HepG2 (cell line): Measurements from ENCODE around the gene E2F8. TPM values are rescaled to one million over a fixed set of nuclear protein-coding genes. Genes with fewer than 3 reads are reported as not detected.
A peak's percentile ranks its signal among the peaks of the same experiment; 100 is the strongest.

ENCODE experiments used
- ATAC-seq: fragments of 200-7000 bp; cut with Tn5 transposase; 3 replicates; pipeline ENCODE4 v1.9.1; 2020; ENCODE audit warnings: mild to moderate bottlenecking, moderate library complexity
- BruUV-seq: library from RNA; stranded (reverse); fragments of 400-500 nt; replicated peaks from 2 replicates; lab custom pipeline; 2021; lab: Mats Ljungman, UMichigan
- CTCF ChIA-PET: fragments of 300-600 bp; formaldehyde crosslinking; extraction: SDS; loops from one replicate; lab custom pipeline; 2021; ENCODE audit warnings: low total read pairs, inconsistent platforms, low intra/inter-chr PET ratio; lab: Yijun Ruan, JAX
- POLR2A ChIA-PET: fragments of 350-600 bp; sonication (Branson Sonifier 250); formaldehyde crosslinking; loops from one replicate; lab custom pipeline; 2020; ENCODE audit warnings: antibody characterized with exemption, inconsistent platforms; lab: Yijun Ruan, JAX
- DNase-seq: peaks from one replicate; pipeline ENCODE4 v3.0.0-alpha.2; 2015; ENCODE audit warnings: low spot score
- FAIRE-seq: peaks from 3 replicates; lab custom pipeline; 2011; peaks lifted over from hg19 to GRCh38; lab: Jason Lieb, UNC
- H2AFZ ChIP-seq: one replicate; pipeline ENCODE4 v1.6.1; 2011; ENCODE audit warnings: low read length, inconsistent platforms
- H3K27ac ChIP-seq: fragments of 300-600 bp; 3 replicates; pipeline ENCODE4 v1.8.0; 2011; ENCODE audit warnings: mixed run types, mild to moderate bottlenecking, mixed read lengths, low read length, inconsistent platforms; ENCODE audit not compliant: insufficient read depth; ENCODE audit errors: extremely low read length
- H3K27me3 ChIP-seq, 2 experiments: fragments of 200-600 bp in 1 of 2; 2 replicates in 1 of 2; 3 replicates in 1 of 2; pipeline versions ENCODE4 v1.6.0 to v1.8.0; 2011; ENCODE audit warnings: low read length in 2 of 2, mild to moderate bottlenecking in 2 of 2, moderate library complexity in 2 of 2, inconsistent platforms in 1 of 2; ENCODE audit not compliant: insufficient read depth in 2 of 2, control insufficient read depth in 1 of 2
- H3K36me3 ChIP-seq, 2 experiments: fragments of 200-600 bp in 1 of 2; replicated peaks in 1 of 2; 2 replicates in 1 of 2; 3 replicates in 1 of 2; pipeline versions ENCODE4 v1.5.1 to v1.8.0; 2011; ENCODE audit warnings: low read length in 2 of 2, inconsistent platforms in 1 of 2; ENCODE audit not compliant: insufficient read depth in 2 of 2, control insufficient read depth in 1 of 2
- H3K4me1 ChIP-seq: 2 replicates; pipeline ENCODE4 v1.5.1; 2012; ENCODE audit warnings: low read length, inconsistent platforms; ENCODE audit not compliant: insufficient read depth
- H3K4me2 ChIP-seq: 2 replicates; pipeline ENCODE4 v1.6.0; 2011; ENCODE audit warnings: low read depth, low read length, inconsistent platforms
- H3K4me3 ChIP-seq, 3 experiments: fragments of 200-600 bp in 1 of 3; sonication (generic), shearing (Covaris generic) in 1 of 3; replicated peaks in 1 of 3; 2 replicates each; pipeline ENCODE4 v1.5.1; 2011 to 2016; ENCODE audit warnings: low read length in 3 of 3, inconsistent platforms in 2 of 3, low read depth in 2 of 3, mild to moderate bottlenecking in 2 of 3, control low read depth in 1 of 3, mixed read lengths in 1 of 3; ENCODE audit not compliant: insufficient read depth in 1 of 3
- H3K79me2 ChIP-seq: one replicate; pipeline ENCODE4 v1.6.1; 2011; ENCODE audit warnings: low read length, inconsistent platforms; ENCODE audit not compliant: insufficient read depth
- H3K9ac ChIP-seq: 2 replicates; pipeline ENCODE4 v1.6.0; 2011; ENCODE audit warnings: mild to moderate bottlenecking, low read depth, low read length, inconsistent platforms; ENCODE audit not compliant: insufficient read depth
- H3K9me3 ChIP-seq: 2 replicates; pipeline ENCODE4 v1.5.1; 2012; ENCODE audit warnings: mild to moderate bottlenecking, low read length
- H4K20me1 ChIP-seq: 2 replicates; pipeline ENCODE4 v1.6.0; 2011; ENCODE audit warnings: inconsistent platforms, mild to moderate bottlenecking, low read length, moderate library complexity; ENCODE audit not compliant: insufficient read depth
- CEBPB ChIP-seq: IDR thresholded peaks from 2 replicates; pipeline ENCODE4 v1.6.1; 2011; ENCODE audit warnings: low read depth, low read length, improper control_type of control experiment, borderline replicate concordance
- EED ChIP-seq: sonication (generic); formaldehyde crosslinking; IDR thresholded peaks from 2 replicates; pipeline ENCODE4 v1.5.0; 2020; ENCODE audit warnings: mild to moderate bottlenecking, missing genetic modification reagents
- FLYWCH1 ChIP-seq: sonication (generic); formaldehyde crosslinking; IDR thresholded peaks from 2 replicates; pipeline ENCODE4 v1.8.1; 2023; ENCODE audit warnings: mild to moderate bottlenecking, missing genetic modification reagents
- GFI1 ChIP-seq: sonication (generic); formaldehyde crosslinking; IDR thresholded peaks from 2 replicates; pipeline ENCODE4 v1.5.0; 2020; ENCODE audit warnings: missing genetic modification reagents, mild to moderate bottlenecking, borderline replicate concordance
- MATR3 ChIP-seq: sonication (generic); formaldehyde crosslinking; IDR thresholded peaks from 2 replicates; pipeline ENCODE4 v1.4.0; 2020; ENCODE audit warnings: missing genetic modification reagents
- NFATC3 ChIP-seq: sonication (generic); formaldehyde crosslinking; IDR thresholded peaks from 2 replicates; pipeline ENCODE4 v1.5.1; 2020; ENCODE audit warnings: mild to moderate bottlenecking, missing genetic modification reagents
- STAT5B ChIP-seq: sonication (generic); formaldehyde crosslinking; IDR thresholded peaks from 2 replicates; pipeline ENCODE4 v1.4.0; 2020; ENCODE audit warnings: missing genetic modification reagents
- WGBS: methylation state at CpG from one replicate; pipeline ENCODE4 v1.1.6; 2017; ENCODE audit warnings: low lambda C conversion rate; 5-methylcytosine and 5-hydroxymethylcytosine counted together
- in situ Hi-C: cut with HindIII; loops from 2 replicates; pipeline ENCODE4 v1.10.0; 2017; ENCODE audit warnings: low pct_unique_long_range_greater_than_20kb; ENCODE audit not compliant: extremely low pct_ligation_motif_present
- intact Hi-C: fragments of 100-400 bp; cut with micrococcal nuclease; formaldehyde crosslinking; loops from one replicate; pipeline ENCODE4 v1.10.0; 2022; ENCODE audit not compliant: unreplicated experiment
- polyA plus RNA-seq, 8 experiments: library from polyadenylated mRNA; depleted of rRNA in 3 of 8; stranded (reverse) in 7 of 8; unstranded in 1 of 8; fragments of >200 nt; fragmentation: Illumina TruSeq in 4 of 8; extraction: Trizol in 4 of 8; gene quantifications; 2 replicates each; pipeline versions ENCODE4 v1.2.1 to v1.2.3, GENCODE V29; 2011 to 2016; ENCODE audit warnings: low read depth in 4 of 8, missing spikeins in 1 of 8, mixed read lengths in 1 of 8; ENCODE audit not compliant: insufficient read depth in 1 of 8
- total RNA-seq, 5 experiments: library from RNA; depleted of rRNA; stranded (reverse); fragments of >200 nt; fragmentation: Illumina TruSeq; extraction: Trizol; gene quantifications; 2 replicates each; pipeline ENCODE4 v1.2.3, GENCODE V29; 2016; ENCODE audit warnings: low read depth in 1 of 5
- TF ChIP-seq, protein P1 (sequence below): sonication (generic); formaldehyde crosslinking; IDR thresholded peaks from 2 replicates; pipeline ENCODE4 v1.4.0; 2020; ENCODE audit warnings: missing genetic modification reagents

The E2F8 gene
- total and polyA plus RNA-seq, 2 of the 13 experiments (the other 11 are each of a cell fraction or from before 2014, with no cell fraction given): 3.3 to 8.9 TPM

DNA sequence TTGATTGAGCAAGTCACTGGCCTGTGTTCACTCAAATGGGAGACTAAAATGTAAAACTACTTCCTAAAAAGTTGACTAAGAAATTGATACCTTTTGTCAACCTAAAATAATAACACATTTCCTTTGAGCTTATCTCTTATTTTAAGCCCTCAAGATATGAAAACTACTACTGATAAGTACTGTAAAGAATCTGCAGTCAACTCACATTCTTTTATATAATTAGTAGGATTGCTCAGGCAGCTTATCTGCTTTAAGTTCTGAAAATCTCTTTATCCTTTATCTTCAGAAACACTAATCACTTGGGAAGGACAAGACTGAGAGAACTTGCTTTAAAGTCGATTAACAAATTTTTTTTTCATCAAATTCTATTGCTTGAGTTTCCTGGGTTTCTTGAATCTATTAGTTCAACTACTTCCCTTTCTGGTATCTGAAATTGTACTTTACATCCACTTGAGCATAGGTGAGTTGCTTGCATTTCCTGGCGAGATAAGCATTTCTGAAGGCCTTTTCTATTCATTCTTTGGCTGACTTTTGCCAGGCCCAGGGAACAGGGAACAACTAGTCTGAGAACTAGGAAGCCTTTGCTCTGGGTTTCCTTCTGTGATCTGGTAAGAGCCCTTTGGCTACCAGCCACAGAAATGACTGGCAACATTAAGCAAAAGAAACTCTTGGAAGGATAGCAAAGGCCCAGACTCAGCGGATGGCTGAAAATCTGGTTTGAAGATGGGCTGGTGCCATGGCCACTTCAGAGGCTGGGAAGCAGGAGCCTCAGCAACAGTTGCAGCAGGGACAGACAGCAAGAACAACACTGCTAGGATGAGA is 19.6 kb downstream of the E2F8 start:
- no TSS peak for BruUV-seq
- Histone ChIP-seq H3K36me3 (no peaks in the 10 kb centered on the region; a peak in 1 of 5 replicates), H3K4me2 (no peak overlapping the region), H3K4me1 (no peaks in the 10 kb centered on the region), H3K4me3 (no peak overlapping the region), H3K9me3 (no peaks in the 10 kb centered on the region), H3K27me3 (0 out of 5 replicates have a peak, but pooled peaks cover 0 to 4% of the 10 kb centered on the region in 2 experiments), H3K9ac (no peak overlapping the region), H4K20me1 (no peaks in the 10 kb centered on the region), H2AFZ (no peak overlapping the region), H3K27ac (no peak overlapping the region), H3K79me2 (no peaks in the 10 kb centered on the region)
- intact Hi-C loops: no loop called here
- no peak for FAIRE-seq
- TF ChIP-seq FLYWCH1 (CRISPR knock-in tag) (no peak), GFI1 (CRISPR knock-in tag) (no peak), NFATC3 (CRISPR knock-in tag) (no peak)
- ATAC-seq: no peak
- POLR2A ChIA-PET: no interaction called here
- 34% methylated on average over 3 of the region's 3 CpGs for WGBS
- in situ Hi-C loops: no loop called here
- DNase-seq: no peak
- CTCF ChIA-PET: no interaction called here

- no peak for FAIRE-seq
Observed at GRCh38 chr11:19218786-19219460, 21.8 kb downstream of the E2F8 start.

More at GRCh38 chr11:19218786-19219460, 21.8 kb downstream of the E2F8 start:
- ATAC-seq: no peak
- 50% methylated on average over 7 of the region's 15 CpGs for WGBS
- Histone ChIP-seq H3K27me3 (0 out of 5 replicates have a peak, but pooled peaks cover 0 to 4% of the 10 kb centered on the region in 2 experiments), H3K4me2 (no peak overlapping the region), H3K4me1 (no peaks in the 10 kb centered on the region), H3K79me2 (no peaks in the 10 kb centered on the region)
- ChIA-PET CTCF (no interaction called here), POLR2A (no interaction called here)
- intact Hi-C loops: no loop called here
- no TSS peak for BruUV-seq
- peak; percentile 41; the same call in 1 of the 2 replicates for TF ChIP-seq CEBPB
- no peak for TF ChIP-seq STAT5B
- TF ChIP-seq MATR3 (CRISPR knock-in tag): no peak
- TF ChIP-seq EED: no peak
- TF ChIP-seq, protein P1, sequence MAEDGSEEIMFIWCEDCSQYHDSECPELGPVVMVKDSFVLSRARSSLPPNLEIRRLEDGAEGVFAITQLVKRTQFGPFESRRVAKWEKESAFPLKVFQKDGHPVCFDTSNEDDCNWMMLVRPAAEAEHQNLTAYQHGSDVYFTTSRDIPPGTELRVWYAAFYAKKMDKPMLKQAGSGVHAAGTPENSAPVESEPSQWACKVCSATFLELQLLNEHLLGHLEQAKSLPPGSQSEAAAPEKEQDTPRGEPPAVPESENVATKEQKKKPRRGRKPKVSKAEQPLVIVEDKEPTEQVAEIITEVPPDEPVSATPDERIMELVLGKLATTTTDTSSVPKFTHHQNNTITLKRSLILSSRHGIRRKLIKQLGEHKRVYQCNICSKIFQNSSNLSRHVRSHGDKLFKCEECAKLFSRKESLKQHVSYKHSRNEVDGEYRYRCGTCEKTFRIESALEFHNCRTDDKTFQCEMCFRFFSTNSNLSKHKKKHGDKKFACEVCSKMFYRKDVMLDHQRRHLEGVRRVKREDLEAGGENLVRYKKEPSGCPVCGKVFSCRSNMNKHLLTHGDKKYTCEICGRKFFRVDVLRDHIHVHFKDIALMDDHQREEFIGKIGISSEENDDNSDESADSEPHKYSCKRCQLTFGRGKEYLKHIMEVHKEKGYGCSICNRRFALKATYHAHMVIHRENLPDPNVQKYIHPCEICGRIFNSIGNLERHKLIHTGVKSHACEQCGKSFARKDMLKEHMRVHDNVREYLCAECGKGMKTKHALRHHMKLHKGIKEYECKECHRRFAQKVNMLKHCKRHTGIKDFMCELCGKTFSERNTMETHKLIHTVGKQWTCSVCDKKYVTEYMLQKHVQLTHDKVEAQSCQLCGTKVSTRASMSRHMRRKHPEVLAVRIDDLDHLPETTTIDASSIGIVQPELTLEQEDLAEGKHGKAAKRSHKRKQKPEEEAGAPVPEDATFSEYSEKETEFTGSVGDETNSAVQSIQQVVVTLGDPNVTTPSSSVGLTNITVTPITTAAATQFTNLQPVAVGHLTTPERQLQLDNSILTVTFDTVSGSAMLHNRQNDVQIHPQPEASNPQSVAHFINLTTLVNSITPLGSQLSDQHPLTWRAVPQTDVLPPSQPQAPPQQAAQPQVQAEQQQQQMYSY (CRISPR knock-in tag): peak; percentile 68; the same call in 1 of the 2 replicates
- TF ChIP-seq, all 625 proteins: peak for 2
- no peaks in the 10 kb centered on the region for H3K36me3 ChIP-seq
- H3K9ac ChIP-seq: no peak overlapping the region
- no peaks in the 10 kb centered on the region for H3K9me3 ChIP-seq
- H4K20me1 ChIP-seq: no peaks in the 10 kb centered on the region
- no peak overlapping the region for H2AFZ ChIP-seq
- H3K4me3 ChIP-seq: no peak overlapping the region
- H3K27ac ChIP-seq: no peak overlapping the region
- DNase-seq: no peak
- in situ Hi-C loops: no loop called here
